Small intestine (tissue), 7 donors: Measurements from ENCODE around the gene EPN3. TPM values are rescaled to one million over a fixed set of nuclear protein-coding genes. Genes with fewer than 3 reads are reported as not detected.

Experiments
- DNase-seq, 2 donors: peaks; one replicate each; pipeline versions ENCODE4 v3.0.0 to v3.0.0-alpha.2; 2013
- FAIRE-seq: peaks from 2 replicates; lab custom pipeline; 2012; peaks lifted over from hg19 to GRCh38; lab: Jason Lieb, UNC
- H3K27ac ChIP-seq, 3 donors: one replicate each; pipeline ENCODE4 v1.5.1; 2013; ENCODE audit warnings: low read length in 2 of 3, mild to moderate bottlenecking in 2 of 3, control low read depth in 1 of 3, inconsistent platforms in 1 of 3, low read depth in 1 of 3, moderate library complexity in 1 of 3
- H3K27me3 ChIP-seq, 3 donors: one replicate each; pipeline ENCODE4 v1.6.1; 2013; ENCODE audit warnings: low read length in 3 of 3, inconsistent platforms in 1 of 3; ENCODE audit not compliant: control insufficient read depth in 3 of 3, insufficient read depth in 3 of 3
- H3K36me3 ChIP-seq, 3 donors: one replicate each; pipeline ENCODE4 v1.6.1; 2013; ENCODE audit warnings: low read length in 3 of 3, inconsistent platforms in 1 of 3, low read depth in 1 of 3, mild to moderate bottlenecking in 1 of 3, moderate library complexity in 1 of 3; ENCODE audit not compliant: control insufficient read depth in 3 of 3, insufficient read depth in 2 of 3
- H3K4me1 ChIP-seq, 3 donors: one replicate each; pipeline ENCODE4 v1.6.1; 2013; ENCODE audit warnings: low read length in 2 of 3, inconsistent platforms in 1 of 3, low read depth in 1 of 3, mild to moderate bottlenecking in 1 of 3, moderate library complexity in 1 of 3; ENCODE audit not compliant: control insufficient read depth in 3 of 3, insufficient read depth in 2 of 3
- H3K4me3 ChIP-seq, 3 donors: one replicate each; pipeline ENCODE4 v1.5.1; 2013; ENCODE audit warnings: low read length in 3 of 3, control low read depth in 1 of 3, inconsistent platforms in 1 of 3, low read depth in 1 of 3, mild to moderate bottlenecking in 1 of 3, moderate library complexity in 1 of 3
- H3K9me3 ChIP-seq, 2 donors: one replicate each; pipeline ENCODE4 v1.6.1; 2013; ENCODE audit warnings: low read depth in 1 of 2, low read length in 1 of 2; ENCODE audit not compliant: control insufficient read depth in 2 of 2, insufficient read depth in 1 of 2
- WGBS, 3 donors: extraction: QIAGEN DNeasy Blood & Tissue Kit; methylation state at CpG; one replicate each; pipeline ENCODE4 v1.1.7; 2013; 5-methylcytosine and 5-hydroxymethylcytosine counted together
- polyA plus RNA-seq, 4 donors: library from polyadenylated mRNA; stranded (reverse) in 3 of 4; unstranded in 1 of 4; fragments of 200-250 nt in 3 of 4; fragments of 120-200 nt in 1 of 4; gene quantifications; one replicate each; pipeline versions ENCODE4 v1.2.1 to v1.2.3, GENCODE V29; 2013
- donor health status: healthy with polysubstance abuse.
- donor health status: control.
- donor health status: control.
- donor health status: Bipolar disorder and iron deficiency.
- donor health status: healthy.

Gene EPN3
- polyA plus RNA-seq, 4 donors, result 5.4 to 28.1 (median 11.5) TPM

- Histone ChIP-seq H3K4me1 (no peaks in the 10 kb centered on the region), H3K36me3 (peaks cover 0 to 4% (median 0%) of the 10 kb centered on the region in 3 donors), H3K27ac (no peak overlapping the region), H3K4me3 (no peak overlapping the region), H3K9me3 (no peaks in the 10 kb centered on the region), H3K27me3 (peaks cover 0 to 2% (median 0%) of the 10 kb centered on the region in 3 donors)
- DNase-seq (no peak), FAIRE-seq (no peak)
- WGBS, 3 donors, result 66 to 86% (median 72%) methylated on average over 25 to 33 of the region's 33 CpGs
These were observed 43.2 kb downstream of the EPN3 start for GRCh38 chr17:50575581-50576210.

- H3K4me1 ChIP-seq, result no peaks in the 10 kb centered on the region
- H3K27me3 ChIP-seq, result peaks cover 0 to 2% (median 0%) of the 10 kb centered on the region in 3 donors
- peaks cover 0 to 4% (median 0%) of the 10 kb centered on the region in 3 donors for H3K36me3 ChIP-seq
- 63 to 71% (median 71%) methylated on average over 13 of the region's 13 CpGs for WGBS, 3 donors
- no peak overlapping the region for H3K4me3 ChIP-seq
- no peak for DNase-seq
- H3K27ac ChIP-seq, result no peak overlapping the region
- no peak for FAIRE-seq
- H3K9me3 ChIP-seq, result peaks cover 0 to 4% of the 10 kb centered on the region in 2 donors
These were observed 44.3 kb downstream of the EPN3 start for GRCh38 chr17:50576864-50577263.

- no peak for FAIRE-seq
- Histone ChIP-seq H3K9me3 (peaks cover 0 to 8% of the 10 kb centered on the region in 2 donors), H3K27me3 (peaks cover 0 to 2% (median 0%) of the 10 kb centered on the region in 3 donors), H3K27ac (no peak overlapping the region), H3K4me1 (no peaks in the 10 kb centered on the region), H3K4me3 (no peak overlapping the region), H3K36me3 (peaks cover 0 to 2% (median 0%) of the 10 kb centered on the region in 3 donors)
- WGBS, 3 donors, result 65 to 85% (median 76%) methylated on average over 13 of the region's 13 CpGs
- no peak for DNase-seq
These were observed 45.0 kb downstream of the EPN3 start for GRCh38 chr17:50577451-50577954.

GRCh38 chr17:50578173-50578572 lies 45.6 kb downstream of the EPN3 start:
- Histone ChIP-seq H3K4me3 (no peak overlapping the region), H3K36me3 (peaks cover 0 to 2% (median 0%) of the 10 kb centered on the region in 3 donors), H3K4me1 (no peaks in the 10 kb centered on the region), H3K27me3 (peaks cover 0 to 2% (median 0%) of the 10 kb centered on the region in 3 donors), H3K27ac (no peak overlapping the region), H3K9me3 (peaks cover 0 to 8% of the 10 kb centered on the region in 2 donors)
- DNase-seq (no peak), FAIRE-seq (no peak)
- 79 to 84% (median 80%) methylated on average over 16 of the region's 16 CpGs for WGBS, 3 donors

GRCh38 chr17:50579399-50579798 lies 46.9 kb downstream of the EPN3 start:
- DNase-seq (no peak), FAIRE-seq (no peak)
- no peak overlapping the region for H3K4me3 ChIP-seq
- H3K4me1 ChIP-seq, result no peaks in the 10 kb centered on the region
- peaks cover 0 to 5% (median 2%) of the 10 kb centered on the region in 3 donors for H3K27me3 ChIP-seq
- WGBS, 3 donors, result 72 to 88% (median 80%) methylated on average over 7 of the region's 7 CpGs
- peaks cover 0 to 8% of the 10 kb centered on the region in 2 donors for H3K9me3 ChIP-seq
- peaks cover 0 to 2% (median 0%) of the 10 kb centered on the region in 3 donors for H3K36me3 ChIP-seq
- H3K27ac ChIP-seq, result no peak overlapping the region

GRCh38 chr17:50580646-50581045 lies 48.1 kb downstream of the EPN3 start:
- 91 to 96% (median 93%) methylated on average over 9 of the region's 9 CpGs for whole genome bisulfite sequencing, 3 donors
- Histone ChIP-seq H3K4me3 (no peak overlapping the region), H3K27me3 (peaks cover 0 to 9% (median 2%) of the 10 kb centered on the region in 3 donors), H3K27ac (no peak overlapping the region), H3K4me1 (no peaks in the 10 kb centered on the region), H3K36me3 (peaks cover 0 to 2% (median 0%) of the 10 kb centered on the region in 3 donors), H3K9me3 (peaks cover 0 to 8% of the 10 kb centered on the region in 2 donors)
- no peak for FAIRE-seq
- DNase-seq, result no peak

GRCh38 chr17:50581316-50581715 lies 48.8 kb downstream of the EPN3 start:
- Histone ChIP-seq H3K27ac (no peak overlapping the region), H3K9me3 (peaks cover 0 to 8% of the 10 kb centered on the region in 2 donors), H3K36me3 (no peaks in the 10 kb centered on the region), H3K27me3 (peaks cover 0 to 9% (median 2%) of the 10 kb centered on the region in 3 donors), H3K4me3 (no peak overlapping the region), H3K4me1 (no peaks in the 10 kb centered on the region)
- 87 to 93% (median 91%) methylated on average over 12 of the region's 12 CpGs for WGBS, 3 donors
- no peak for FAIRE-seq
- no peak for DNase-seq

- H3K4me3 ChIP-seq, result no peak overlapping the region
- H3K27me3 ChIP-seq, result peaks cover 0 to 11% (median 2%) of the 10 kb centered on the region in 3 donors
- no peaks in the 10 kb centered on the region for H3K36me3 ChIP-seq
- 74 to 91% (median 82%) methylated on average over 2 of the region's 2 CpGs for WGBS, 3 donors
- H3K27ac ChIP-seq, result no peak overlapping the region
- peaks cover 0 to 8% of the 10 kb centered on the region in 2 donors for H3K9me3 ChIP-seq
- no peak for DNase-seq
- no peak for FAIRE-seq
- H3K4me1 ChIP-seq, result no peaks in the 10 kb centered on the region
These were observed 50.2 kb downstream of the EPN3 start for GRCh38 chr17:50582741-50583140.
